ENCODE data around the gene TIAM2. TPM values are rescaled to one million over a fixed set of nuclear protein-coding genes. Genes with fewer than 3 reads are reported as not detected.

The TIAM2 gene
- total and polyA plus RNA-seq, 2 experiments from 2014 or later: 5.5 to 16.9 TPM

DNA sequence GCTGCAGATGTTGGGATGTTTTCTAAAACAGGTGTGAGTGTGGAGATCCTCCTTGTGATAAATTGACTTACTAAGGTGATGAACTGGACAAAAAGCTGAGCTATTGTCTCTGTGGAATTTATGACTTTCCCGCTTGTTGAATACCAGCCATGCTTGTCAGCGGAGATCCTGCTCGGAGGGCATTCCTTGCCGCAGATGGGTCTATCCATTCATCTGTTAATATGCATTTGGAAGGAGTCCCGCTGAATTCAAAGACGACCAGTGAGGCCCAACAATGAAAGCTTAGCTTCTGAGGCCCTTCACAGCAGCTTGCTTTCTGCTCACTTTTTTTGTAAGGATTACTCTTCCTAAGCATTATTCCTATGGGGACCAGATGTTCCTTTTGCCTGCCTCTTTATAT is 124.9 kb downstream of the TIAM2 start:
- Histone ChIP-seq H2AFZ (no peak overlapping the region), H4K20me1 (ENCODE audit: insufficient read depth, poor library complexity, severe bottlenecking) (no peaks in the 10 kb centered on the region), H3K9me3 (ENCODE audit: low read depth) (no peaks in the 10 kb centered on the region), H3K27me3 (no peaks in the 10 kb centered on the region), H3K36me3 (replicated peaks; ENCODE audit: insufficient read depth, low read depth) (no peaks in the 10 kb centered on the region), H3K79me2 (no peaks in the 10 kb centered on the region), H3K27ac (no peak overlapping the region), H3K4me3 (no peak overlapping the region), H3K4me1 (ENCODE audit: insufficient read depth) (no peaks in the 10 kb centered on the region), H3K9me2 (replicated peaks; ENCODE audit: insufficient read depth) (no peaks in the 10 kb centered on the region), H3K4me2 (no peak overlapping the region)
- 51% methylated on average over 6 of the region's 6 CpGs for whole genome bisulfite sequencing (ENCODE audit: low lambda C conversion rate, missing lambda C conversion rate)
- TF ChIP-seq EZH2 (IDR thresholded peaks at IDR 0.05; ENCODE audit: borderline replicate concordance): no peak
- no peak for TF ChIP-seq EZH2phosphoT487 (IDR thresholded peaks at IDR 0.05; ENCODE audit: low read depth, severe bottlenecking, unreplicated experiment)
- TF ChIP-seq, protein P1, sequence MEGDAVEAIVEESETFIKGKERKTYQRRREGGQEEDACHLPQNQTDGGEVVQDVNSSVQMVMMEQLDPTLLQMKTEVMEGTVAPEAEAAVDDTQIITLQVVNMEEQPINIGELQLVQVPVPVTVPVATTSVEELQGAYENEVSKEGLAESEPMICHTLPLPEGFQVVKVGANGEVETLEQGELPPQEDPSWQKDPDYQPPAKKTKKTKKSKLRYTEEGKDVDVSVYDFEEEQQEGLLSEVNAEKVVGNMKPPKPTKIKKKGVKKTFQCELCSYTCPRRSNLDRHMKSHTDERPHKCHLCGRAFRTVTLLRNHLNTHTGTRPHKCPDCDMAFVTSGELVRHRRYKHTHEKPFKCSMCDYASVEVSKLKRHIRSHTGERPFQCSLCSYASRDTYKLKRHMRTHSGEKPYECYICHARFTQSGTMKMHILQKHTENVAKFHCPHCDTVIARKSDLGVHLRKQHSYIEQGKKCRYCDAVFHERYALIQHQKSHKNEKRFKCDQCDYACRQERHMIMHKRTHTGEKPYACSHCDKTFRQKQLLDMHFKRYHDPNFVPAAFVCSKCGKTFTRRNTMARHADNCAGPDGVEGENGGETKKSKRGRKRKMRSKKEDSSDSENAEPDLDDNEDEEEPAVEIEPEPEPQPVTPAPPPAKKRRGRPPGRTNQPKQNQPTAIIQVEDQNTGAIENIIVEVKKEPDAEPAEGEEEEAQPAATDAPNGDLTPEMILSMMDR (IDR thresholded peaks at IDR 0.05; ENCODE audit: poor library complexity): no peak
- DNase-seq (ENCODE audit: low spot score): no peak

DNA sequence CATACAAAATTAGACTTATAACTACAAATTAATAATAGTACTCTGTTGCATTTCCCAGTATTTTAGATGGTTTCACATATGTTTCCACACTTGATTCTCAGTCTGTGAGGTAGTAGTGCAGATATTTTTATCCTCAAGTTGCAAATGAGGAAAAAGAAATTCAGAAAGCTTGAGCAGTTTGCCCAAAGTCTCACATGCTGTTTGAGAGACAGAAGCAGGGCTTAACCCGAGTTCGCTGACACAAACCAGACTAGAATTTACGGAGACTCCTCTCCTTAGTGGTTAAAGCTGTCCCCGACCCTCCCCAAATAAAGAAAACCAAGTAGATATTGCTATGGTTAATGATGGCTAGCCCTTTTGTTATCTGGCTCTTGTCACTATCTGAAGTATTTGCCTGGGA is 126.2 kb downstream of the TIAM2 start:
- Histone ChIP-seq H4K20me1 (ENCODE audit: insufficient read depth, poor library complexity, severe bottlenecking) (no peaks in the 10 kb centered on the region), H3K9me3 (ENCODE audit: low read depth) (no peaks in the 10 kb centered on the region), H3K4me3 (no peak overlapping the region), H2AFZ (no peak overlapping the region), H3K9me2 (replicated peaks; ENCODE audit: insufficient read depth) (no peaks in the 10 kb centered on the region), H3K4me1 (ENCODE audit: insufficient read depth) (no peaks in the 10 kb centered on the region), H3K36me3 (replicated peaks; ENCODE audit: insufficient read depth, low read depth) (no peaks in the 10 kb centered on the region), H3K27ac (peak overlapping the region; percentile 34), H3K4me2 (peak overlapping the region; percentile 61), H3K27me3 (no peaks in the 10 kb centered on the region), H3K79me2 (no peaks in the 10 kb centered on the region)
- 48% methylated on average over 4 of the region's 4 CpGs for WGBS (ENCODE audit: low lambda C conversion rate, missing lambda C conversion rate)
- DNase-seq (ENCODE audit: low spot score): no peak
- TF ChIP-seq, protein P1 (IDR thresholded peaks at IDR 0.05; ENCODE audit: poor library complexity): no peak
- TF ChIP-seq EZH2phosphoT487 (IDR thresholded peaks at IDR 0.05; ENCODE audit: low read depth, severe bottlenecking, unreplicated experiment): no peak
- TF ChIP-seq EZH2 (IDR thresholded peaks at IDR 0.05; ENCODE audit: borderline replicate concordance): no peak

DNA sequence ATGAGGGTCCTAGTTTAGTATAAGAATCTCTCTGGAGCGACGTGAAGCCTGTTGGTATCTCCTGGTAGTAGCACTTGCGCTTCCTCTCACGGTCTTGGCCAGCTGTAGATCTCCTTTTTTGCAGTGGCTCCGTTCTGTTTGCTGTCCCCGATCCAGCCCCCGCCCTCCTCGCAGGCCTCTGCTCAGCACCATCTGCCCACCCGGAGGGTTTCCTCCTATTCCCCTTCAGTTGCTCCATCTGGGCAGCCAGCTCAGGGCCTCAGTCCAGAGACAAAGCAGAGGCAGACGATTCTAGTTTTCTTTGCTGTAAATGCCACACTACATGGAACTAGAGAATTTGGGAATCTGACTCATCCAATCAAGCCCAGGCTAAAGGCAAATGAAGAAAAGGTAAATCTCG is 126.6 kb downstream of the TIAM2 start:
- Histone ChIP-seq H3K9me2 (replicated peaks; ENCODE audit: insufficient read depth) (no peaks in the 10 kb centered on the region), H3K4me1 (ENCODE audit: insufficient read depth) (no peaks in the 10 kb centered on the region), H3K79me2 (no peaks in the 10 kb centered on the region), H3K27ac (peak overlapping the region; percentile 34), H3K4me2 (peak overlapping the region; percentile 61), H3K36me3 (replicated peaks; ENCODE audit: insufficient read depth, low read depth) (no peaks in the 10 kb centered on the region), H3K4me3 (no peak overlapping the region), H3K27me3 (no peaks in the 10 kb centered on the region), H4K20me1 (ENCODE audit: insufficient read depth, poor library complexity, severe bottlenecking) (no peaks in the 10 kb centered on the region), H2AFZ (no peak overlapping the region), H3K9me3 (ENCODE audit: low read depth) (no peaks in the 10 kb centered on the region)
- TF ChIP-seq, protein P1 (IDR thresholded peaks at IDR 0.05; ENCODE audit: poor library complexity): no peak
- TF ChIP-seq EZH2 (IDR thresholded peaks at IDR 0.05; ENCODE audit: borderline replicate concordance): no peak
- no peak for TF ChIP-seq EZH2phosphoT487 (IDR thresholded peaks at IDR 0.05; ENCODE audit: low read depth, severe bottlenecking, unreplicated experiment)
- no peak for DNase-seq (ENCODE audit: low spot score)
- WGBS (ENCODE audit: low lambda C conversion rate, missing lambda C conversion rate): 44% methylated on average over 11 of the region's 11 CpGs

All from hepatocyte (in vitro differentiated cells).